HEK293 (cell line): ENCODE data around the gene PHLDB3.
A peak's percentile ranks its signal among the peaks of the same experiment; 100 is the strongest.

ENCODE experiments used
- BCL11B ChIP-seq: fragments of 450-650 bp; formaldehyde crosslinking; IDR thresholded peaks from 2 replicates; pipeline ENCODE4 v1.5.1; 2016; ENCODE audit warnings: low read depth, missing biosample characterization, missing genetic modification characterization
- CTCF ChIP-seq: fragments of 450-650 bp; formaldehyde crosslinking; IDR thresholded peaks from 2 replicates; pipeline ENCODE4 v1.5.1; 2016; ENCODE audit warnings: missing biosample characterization, missing genetic modification characterization
- INSM2 ChIP-seq: fragments of 450-650 bp; formaldehyde crosslinking; IDR thresholded peaks from 2 replicates; pipeline ENCODE4 v1.5.1; 2016; ENCODE audit warnings: missing biosample characterization, missing genetic modification characterization
- KLF7 ChIP-seq: fragments of 450-650 bp; formaldehyde crosslinking; IDR thresholded peaks from 2 replicates; pipeline ENCODE4 v1.5.1; 2016; ENCODE audit warnings: missing biosample characterization, missing genetic modification characterization, borderline replicate concordance
- MZF1 ChIP-seq: fragments of 450-650 bp; formaldehyde crosslinking; IDR thresholded peaks from 2 replicates; pipeline ENCODE4 v1.5.1; 2017; ENCODE audit warnings: missing biosample characterization, missing genetic modification characterization, borderline replicate concordance
- SCRT2 ChIP-seq: fragments of 450-650 bp; formaldehyde crosslinking; IDR thresholded peaks from 2 replicates; pipeline ENCODE4 v1.5.1; 2016; ENCODE audit warnings: missing biosample characterization, missing genetic modification characterization
- SP7 ChIP-seq: fragments of 450-650 bp; formaldehyde crosslinking; IDR thresholded peaks from 2 replicates; pipeline ENCODE4 v1.5.1; 2016; ENCODE audit warnings: missing biosample characterization, missing genetic modification characterization
- ZBTB17 ChIP-seq: fragments of 450-650 bp; formaldehyde crosslinking; IDR thresholded peaks from 2 replicates; pipeline ENCODE4 v1.5.1; 2016; ENCODE audit warnings: missing biosample characterization, missing genetic modification characterization
- ZIC2 ChIP-seq: fragments of 450-650 bp; formaldehyde crosslinking; IDR thresholded peaks from 2 replicates; pipeline ENCODE4 v1.5.1; 2016; ENCODE audit warnings: missing biosample characterization, missing genetic modification characterization
- ZNF132 ChIP-seq: fragments of 450-650 bp; formaldehyde crosslinking; IDR thresholded peaks from 2 replicates; pipeline ENCODE4 v1.5.1; 2017; ENCODE audit warnings: missing biosample characterization, missing genetic modification characterization, borderline replicate concordance
- ZNF148 ChIP-seq: fragments of 450-650 bp; formaldehyde crosslinking; IDR thresholded peaks from 2 replicates; pipeline ENCODE4 v1.5.0; 2017; ENCODE audit warnings: missing biosample characterization, missing genetic modification characterization, borderline replicate concordance
- ZNF175 ChIP-seq: fragments of 450-650 bp; formaldehyde crosslinking; IDR thresholded peaks from 2 replicates; pipeline ENCODE4 v1.5.1; 2016; ENCODE audit warnings: missing biosample characterization, missing genetic modification characterization
- ZNF214 ChIP-seq: fragments of 450-650 bp; formaldehyde crosslinking; IDR thresholded peaks from 2 replicates; pipeline ENCODE4 v1.5.1; 2017; ENCODE audit warnings: missing biosample characterization, mild to moderate bottlenecking, missing genetic modification characterization, borderline replicate concordance
- ZNF26 ChIP-seq: fragments of 450-650 bp; formaldehyde crosslinking; IDR thresholded peaks from 2 replicates; pipeline ENCODE4 v1.5.1; 2016; ENCODE audit warnings: missing biosample characterization, missing genetic modification characterization
- ZNF324 ChIP-seq: fragments of 450-650 bp; formaldehyde crosslinking; IDR thresholded peaks from 2 replicates; pipeline ENCODE4 v1.5.1; 2016; ENCODE audit warnings: missing biosample characterization, missing genetic modification characterization
- ZNF404 ChIP-seq: fragments of 450-650 bp; formaldehyde crosslinking; IDR thresholded peaks from 2 replicates; pipeline ENCODE4 v1.5.1; 2017; ENCODE audit warnings: missing biosample characterization, missing genetic modification characterization
- ZNF514 ChIP-seq: fragments of 450-650 bp; formaldehyde crosslinking; IDR thresholded peaks from 2 replicates; pipeline ENCODE4 v1.5.1; 2016; ENCODE audit warnings: missing biosample characterization, missing genetic modification characterization
- ZNF544 ChIP-seq: fragments of 450-650 bp; formaldehyde crosslinking; IDR thresholded peaks from 2 replicates; pipeline ENCODE4 v1.5.0; 2017; ENCODE audit warnings: missing biosample characterization, missing genetic modification characterization
- ZNF555 ChIP-seq: fragments of 450-650 bp; formaldehyde crosslinking; conservative IDR thresholded peaks from 2 replicates; pipeline ENCODE4 v1.5.1; 2017; ENCODE audit warnings: missing biosample characterization, mild to moderate bottlenecking, missing genetic modification characterization, inconsistent platforms
- ZNF610 ChIP-seq: fragments of 450-650 bp; formaldehyde crosslinking; IDR thresholded peaks from 2 replicates; pipeline ENCODE4 v1.5.1; 2016; ENCODE audit warnings: missing biosample characterization, missing genetic modification characterization, borderline replicate concordance
- ZNF660 ChIP-seq: fragments of 450-650 bp; IDR thresholded peaks from 2 replicates; pipeline ENCODE4 v1.5.1; 2018; ENCODE audit warnings: missing biosample characterization, mild to moderate bottlenecking, missing genetic modification characterization
- ZNF692 ChIP-seq: fragments of 450-650 bp; formaldehyde crosslinking; IDR thresholded peaks from 2 replicates; pipeline ENCODE4 v1.5.1; 2016; ENCODE audit warnings: missing biosample characterization, missing genetic modification characterization
- ZNF704 ChIP-seq: fragments of 450-650 bp; formaldehyde crosslinking; IDR thresholded peaks from 2 replicates; pipeline ENCODE4 v1.5.1; 2016; ENCODE audit warnings: missing biosample characterization, missing genetic modification characterization
- ZNF777 ChIP-seq: fragments of 450-650 bp; formaldehyde crosslinking; IDR thresholded peaks from 2 replicates; pipeline ENCODE4 v1.5.1; 2017; ENCODE audit warnings: missing biosample characterization, missing genetic modification characterization, borderline replicate concordance
- ZSCAN30 ChIP-seq: fragments of 450-650 bp; IDR thresholded peaks from 2 replicates; pipeline ENCODE4 v1.5.1; 2018; ENCODE audit warnings: missing biosample characterization, mild to moderate bottlenecking, missing genetic modification characterization, moderate library complexity
- TF ChIP-seq, protein P1 (sequence below): fragments of 450-650 bp; formaldehyde crosslinking; IDR thresholded peaks from 2 replicates; pipeline ENCODE4 v1.5.1; 2017; ENCODE audit warnings: missing biosample characterization, missing genetic modification characterization

Gene PHLDB3

DNA sequence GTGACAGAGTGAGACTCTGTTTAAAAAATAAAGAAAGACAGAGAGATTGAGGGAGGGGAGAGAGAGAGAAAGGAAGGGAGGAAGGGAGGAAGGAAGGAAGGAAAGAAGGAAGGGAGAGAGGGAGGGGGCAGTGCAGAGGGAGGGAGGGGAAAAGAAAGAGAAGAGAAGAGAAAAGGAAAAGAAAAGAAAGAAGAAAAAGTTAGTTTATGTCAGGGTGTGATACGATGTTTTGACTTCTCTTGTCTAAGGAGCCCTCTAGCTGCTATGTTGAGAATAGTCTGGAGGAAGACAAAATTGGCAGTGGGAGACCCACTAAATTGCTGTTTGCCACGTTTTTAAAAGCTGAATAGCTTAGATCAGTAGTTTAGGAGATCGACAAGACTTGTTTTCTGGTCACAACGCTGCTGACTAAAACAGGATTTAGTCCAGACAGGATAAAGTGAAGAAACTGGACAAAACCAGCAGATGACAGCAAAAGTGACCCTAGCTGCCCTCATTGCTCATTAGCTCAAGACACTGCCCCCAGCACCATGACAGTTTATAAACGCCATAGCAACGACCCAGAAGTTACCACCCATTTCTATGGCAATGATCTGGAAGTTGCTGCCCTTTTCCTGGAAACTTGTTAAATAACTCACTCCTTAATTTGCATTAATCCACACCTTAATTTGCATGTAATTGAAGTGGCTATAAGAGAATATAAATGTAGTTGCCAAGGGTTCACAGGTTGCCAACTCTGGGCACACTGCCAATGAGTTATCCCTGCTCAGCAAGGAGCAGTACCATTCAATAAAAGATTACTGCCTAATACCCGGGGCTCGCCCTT, 78.8 kb downstream of the PHLDB3 start (continued):
- TF ChIP-seq ZNF26 (no peak), ZNF214 (tag by site-specific recombination) (no peak), BCL11B (tag by site-specific recombination) (no peak), ZNF660 (tag by site-specific recombination) (peak; percentile 80), ZBTB17 (tag by site-specific recombination) (peak; percentile 48), INSM2 (no peak), ZNF175 (tag by site-specific recombination) (no peak), KLF7 (no peak), ZNF404 (no peak), ZIC2 (tag by site-specific recombination) (no peak), MZF1 (tag by site-specific recombination) (no peak), ZNF132 (tag by site-specific recombination) (no peak), ZNF324 (0 out of 2 replicates have a peak, but pooled peaks have one; percentile 45), SCRT2 (peak; percentile 87), ZNF555 (no peak), ZNF514 (tag by site-specific recombination) (no peak), ZSCAN30 (no peak), CTCF (tag by site-specific recombination) (peak; percentile 91), ZNF148 (tag by site-specific recombination) (no peak), ZNF692 (tag by site-specific recombination) (peak; percentile 46; the same call in 1 of the 2 replicates), ZNF777 (0 out of 2 replicates have a peak, but pooled peaks have one; percentile 11), ZNF544 (tag by site-specific recombination) (no peak), ZNF704 (tag by site-specific recombination) (no peak), SP7 (tag by site-specific recombination) (peak; percentile 11; the same call in 1 of the 2 replicates), ZNF610 (no peak)
- TF ChIP-seq, protein P1, sequence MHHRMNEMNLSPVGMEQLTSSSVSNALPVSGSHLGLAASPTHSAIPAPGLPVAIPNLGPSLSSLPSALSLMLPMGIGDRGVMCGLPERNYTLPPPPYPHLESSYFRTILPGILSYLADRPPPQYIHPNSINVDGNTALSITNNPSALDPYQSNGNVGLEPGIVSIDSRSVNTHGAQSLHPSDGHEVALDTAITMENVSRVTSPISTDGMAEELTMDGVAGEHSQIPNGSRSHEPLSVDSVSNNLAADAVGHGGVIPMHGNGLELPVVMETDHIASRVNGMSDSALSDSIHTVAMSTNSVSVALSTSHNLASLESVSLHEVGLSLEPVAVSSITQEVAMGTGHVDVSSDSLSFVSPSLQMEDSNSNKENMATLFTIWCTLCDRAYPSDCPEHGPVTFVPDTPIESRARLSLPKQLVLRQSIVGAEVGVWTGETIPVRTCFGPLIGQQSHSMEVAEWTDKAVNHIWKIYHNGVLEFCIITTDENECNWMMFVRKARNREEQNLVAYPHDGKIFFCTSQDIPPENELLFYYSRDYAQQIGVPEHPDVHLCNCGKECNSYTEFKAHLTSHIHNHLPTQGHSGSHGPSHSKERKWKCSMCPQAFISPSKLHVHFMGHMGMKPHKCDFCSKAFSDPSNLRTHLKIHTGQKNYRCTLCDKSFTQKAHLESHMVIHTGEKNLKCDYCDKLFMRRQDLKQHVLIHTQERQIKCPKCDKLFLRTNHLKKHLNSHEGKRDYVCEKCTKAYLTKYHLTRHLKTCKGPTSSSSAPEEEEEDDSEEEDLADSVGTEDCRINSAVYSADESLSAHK = no peak
